LNCAP (cell line): Measurements from ENCODE around the gene IL20RA.

Source experiments
- CTCF ChIP-seq: fragments of 450-650 bp; IDR thresholded peaks from 2 replicates; pipeline ENCODE4 v1.5.1; 2017; ENCODE audit warnings: mild to moderate bottlenecking

The IL20RA gene

DNA sequence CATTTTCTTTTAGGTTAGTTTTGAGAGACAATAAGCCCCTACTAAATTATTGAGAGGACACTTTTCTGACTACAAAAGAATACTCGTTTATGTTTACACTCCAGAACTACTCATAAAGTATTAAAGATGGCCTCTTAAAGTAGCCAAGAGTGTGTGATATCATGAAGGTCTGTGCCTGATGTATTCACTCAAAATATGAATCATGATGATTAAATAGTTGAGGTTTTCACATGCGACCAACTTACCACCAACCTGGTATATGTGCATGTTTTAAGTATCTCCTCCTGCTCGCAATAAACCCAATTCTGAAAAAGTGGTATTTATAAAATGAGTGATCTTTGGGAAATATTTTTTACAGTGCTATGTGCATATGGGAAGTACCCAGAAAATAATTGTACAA lies 43.9 kb downstream of the IL20RA start:
- no peak for TF ChIP-seq CTCF

- no peak for TF ChIP-seq CTCF
Observed at GRCh38 chr6:136995521-136995920, 49.2 kb downstream of the IL20RA start.

GRCh38 chr6:136994782-136995181 lies 50.0 kb downstream of the IL20RA start:
- TF ChIP-seq CTCF = no peak

GRCh38 chr6:136992113-136992512 lies 52.7 kb downstream of the IL20RA start:
- TF ChIP-seq CTCF = no peak

- no peak for TF ChIP-seq CTCF
Observed at GRCh38 chr6:136991646-136992045, 53.1 kb downstream of the IL20RA start.

- TF ChIP-seq CTCF = no peak
Observed at GRCh38 chr6:136990754-136991153, 54.0 kb downstream of the IL20RA start.

GRCh38 chr6:136990242-136990578 lies 54.6 kb downstream of the IL20RA start:
- no peak for TF ChIP-seq CTCF

GRCh38 chr6:136989571-136990241 lies 55.1 kb downstream of the IL20RA start:
- no peak for TF ChIP-seq CTCF
